BLaER1 (cell line): Measurements from ENCODE around the gene WFDC6.
"Not testable (repeated sequence)": the region's sequence is repeated elsewhere in the genome, so short reads cannot be mapped to it uniquely, and the experiment has no call there.

ENCODE experiments used
- H3K27ac ChIP-seq: shearing (Covaris generic); formaldehyde crosslinking; 2 replicates; pipeline ENCODE4 v1.8.1; 2022
- H3K27me3 ChIP-seq: shearing (Covaris generic); formaldehyde crosslinking; 2 replicates; pipeline ENCODE4 v1.8.1; 2022
- H3K36me3 ChIP-seq: shearing (Covaris generic); formaldehyde crosslinking; 2 replicates; pipeline ENCODE4 v1.8.1; 2022
- H3K4me1 ChIP-seq: shearing (Covaris generic); formaldehyde crosslinking; 2 replicates; pipeline ENCODE4 v1.8.1; 2022
- H3K4me2 ChIP-seq: shearing (Covaris generic); formaldehyde crosslinking; 2 replicates; pipeline ENCODE4 v1.8.1; 2022
- H3K4me3 ChIP-seq: shearing (Covaris generic); formaldehyde crosslinking; 2 replicates; pipeline ENCODE4 v1.8.1; 2022
- H3K9ac ChIP-seq: shearing (Covaris generic); formaldehyde crosslinking; 2 replicates; pipeline ENCODE4 v1.8.1; 2022
- H3K9me3 ChIP-seq: shearing (Covaris generic); formaldehyde crosslinking; 2 replicates; pipeline ENCODE4 v1.8.1; 2022
- H4K20me1 ChIP-seq: shearing (Covaris generic); formaldehyde crosslinking; 2 replicates; pipeline ENCODE4 v1.8.1; 2022
- Cebpa-rat ChIP-seq: shearing (Covaris generic); IDR thresholded peaks from 2 replicates; pipeline ENCODE4 v1.8.1; 2022

Gene WFDC6

GRCh38 chr20:45539382-45539781 is at the start of gene WFDC6:
Gene WFDC6 (minus strand): TSS chr20:45539482. CDS start chr20:45539407, 75 bp downstream.
- Histone ChIP-seq H3K36me3 (no peaks in the 10 kb centered on the region), H4K20me1 (no peaks in the 10 kb centered on the region), H3K9ac (no peak within 1 kb of the TSS), H3K4me2 (no peak within 1 kb of the TSS), H3K4me3 (no peak within 1 kb of the TSS), H3K27ac (no peak within 1 kb of the TSS), H3K4me1 (no peaks in the 10 kb centered on the region), H3K9me3 (no peaks in the 10 kb centered on the region), H3K27me3 (no peaks in the 10 kb centered on the region)
- TF ChIP-seq Cebpa-rat, result no peak

GRCh38 chr20:45588800-45589199 is 49.5 kb upstream of the WFDC6 start:
- Histone ChIP-seq H3K4me3 (no peak overlapping the region), H3K9ac (no peak overlapping the region), H3K27ac (no peak overlapping the region), H3K4me1 (no peaks in the 10 kb centered on the region), H4K20me1 (no peaks in the 10 kb centered on the region), H3K27me3 (no peaks in the 10 kb centered on the region), H3K9me3 (no peaks in the 10 kb centered on the region), H3K36me3 (no peaks in the 10 kb centered on the region), H3K4me2 (no peak overlapping the region)
- TF ChIP-seq Cebpa-rat, result no peak

GRCh38 chr20:45585986-45586385 is 46.7 kb upstream of the WFDC6 start:
- not testable (repeated sequence) for H3K4me2 ChIP-seq, H3K4me3 ChIP-seq, H4K20me1 ChIP-seq, H3K4me1 ChIP-seq, H3K27ac ChIP-seq, H3K36me3 ChIP-seq, H3K27me3 ChIP-seq, H3K9me3 ChIP-seq, H3K9ac ChIP-seq

GRCh38 chr20:45584294-45584693 is 45.0 kb upstream of the WFDC6 start:
- H3K36me3 ChIP-seq, H3K4me1 ChIP-seq, H3K4me3 ChIP-seq, H4K20me1 ChIP-seq, H3K27ac ChIP-seq, H3K27me3 ChIP-seq, H3K4me2 ChIP-seq, H3K9me3 ChIP-seq, H3K9ac ChIP-seq: not testable (repeated sequence)

- no peak overlapping the region for H3K27ac ChIP-seq
- no peak overlapping the region for H3K9ac ChIP-seq
- H3K27me3 ChIP-seq, result no peaks in the 10 kb centered on the region
Observed at GRCh38 chr20:45583502-45583901, 44.2 kb upstream of the WFDC6 start.

GRCh38 chr20:45581702-45582101 is 42.4 kb upstream of the WFDC6 start:
- H3K27ac ChIP-seq, result no peak overlapping the region
- no peaks in the 10 kb centered on the region for H3K4me1 ChIP-seq
- no peaks in the 10 kb centered on the region for H3K27me3 ChIP-seq
- no peaks in the 10 kb centered on the region for H3K9me3 ChIP-seq
- H3K9ac ChIP-seq, result no peak overlapping the region
- H3K4me2 ChIP-seq, result no peak overlapping the region
- no peak overlapping the region for H3K4me3 ChIP-seq
- no peaks in the 10 kb centered on the region for H4K20me1 ChIP-seq
- TF ChIP-seq Cebpa-rat, result no peak
- no peaks in the 10 kb centered on the region for H3K36me3 ChIP-seq

More at GRCh38 chr20:45583502-45583901, 44.2 kb upstream of the WFDC6 start:
- Histone ChIP-seq H3K9me3 (no peaks in the 10 kb centered on the region), H3K36me3 (no peaks in the 10 kb centered on the region), H3K4me2 (no peak overlapping the region), H3K4me3 (no peak overlapping the region), H3K4me1 (no peaks in the 10 kb centered on the region), H4K20me1 (no peaks in the 10 kb centered on the region)
- no peak for TF ChIP-seq Cebpa-rat

GRCh38 chr20:45579184-45579583 is 39.9 kb upstream of the WFDC6 start, which contains the start of gene WFDC8:
Gene WFDC8 (minus strand): TSS chr20:45579284. CDS start chr20:45579247, 37 bp downstream.
- H3K4me3 ChIP-seq, result no peak within 1 kb of the TSS
- H3K4me2 ChIP-seq, result no peak within 1 kb of the TSS
- no peaks in the 10 kb centered on the region for H4K20me1 ChIP-seq
- no peak for TF ChIP-seq Cebpa-rat
- no peaks in the 10 kb centered on the region for H3K36me3 ChIP-seq
- no peak within 1 kb of the TSS for H3K27ac ChIP-seq
- H3K4me1 ChIP-seq, result no peaks in the 10 kb centered on the region
- H3K27me3 ChIP-seq, result no peaks in the 10 kb centered on the region
- no peaks in the 10 kb centered on the region for H3K9me3 ChIP-seq
- H3K9ac ChIP-seq, result no peak within 1 kb of the TSS

- no peaks in the 10 kb centered on the region for H3K9me3 ChIP-seq
- no peaks in the 10 kb centered on the region for H4K20me1 ChIP-seq
- H3K4me1 ChIP-seq, result no peaks in the 10 kb centered on the region
- H3K36me3 ChIP-seq, result no peaks in the 10 kb centered on the region
- H3K27ac ChIP-seq, result no peak overlapping the region
- no peak overlapping the region for H3K9ac ChIP-seq
- H3K27me3 ChIP-seq, result no peaks in the 10 kb centered on the region
- no peak overlapping the region for H3K4me2 ChIP-seq
- H3K4me3 ChIP-seq, result no peak overlapping the region
- no peak for TF ChIP-seq Cebpa-rat
Observed at GRCh38 chr20:45578231-45578630, 38.9 kb upstream of the WFDC6 start.

- Histone ChIP-seq H3K4me3 (no peak overlapping the region), H3K27ac (no peak overlapping the region), H3K4me1 (no peaks in the 10 kb centered on the region), H3K27me3 (no peaks in the 10 kb centered on the region), H3K9ac (no peak overlapping the region), H3K36me3 (no peaks in the 10 kb centered on the region), H4K20me1 (no peaks in the 10 kb centered on the region), H3K9me3 (no peaks in the 10 kb centered on the region), H3K4me2 (no peak overlapping the region)
- TF ChIP-seq Cebpa-rat, result no peak
Observed at GRCh38 chr20:45576995-45577394, 37.7 kb upstream of the WFDC6 start.

GRCh38 chr20:45575931-45576330 is 36.6 kb upstream of the WFDC6 start:
- H4K20me1 ChIP-seq, result no peaks in the 10 kb centered on the region
- H3K9ac ChIP-seq, result no peak overlapping the region
- no peaks in the 10 kb centered on the region for H3K9me3 ChIP-seq
- no peak overlapping the region for H3K27ac ChIP-seq
- TF ChIP-seq Cebpa-rat, result no peak
- no peaks in the 10 kb centered on the region for H3K36me3 ChIP-seq
- H3K27me3 ChIP-seq, result no peaks in the 10 kb centered on the region
- H3K4me2 ChIP-seq, result no peak overlapping the region
- no peak overlapping the region for H3K4me3 ChIP-seq
- no peaks in the 10 kb centered on the region for H3K4me1 ChIP-seq

- not testable (repeated sequence) for H4K20me1 ChIP-seq, H3K27me3 ChIP-seq, H3K4me2 ChIP-seq, H3K4me3 ChIP-seq, H3K9me3 ChIP-seq, H3K4me1 ChIP-seq, H3K27ac ChIP-seq, H3K9ac ChIP-seq, H3K36me3 ChIP-seq
Observed at GRCh38 chr20:45569650-45570049, 30.4 kb upstream of the WFDC6 start.
